SU-DHL-6 (cell line): ENCODE measurements around the gene MFSD1.

Source experiments
- H2AFZ ChIP-seq: fragments of 200-600 bp; sonication (generic); 2 replicates; pipeline ENCODE4 v1.6.1; 2014; ENCODE audit warnings: low read depth, mild to moderate bottlenecking, moderate library complexity, mixed read lengths, antibody characterized with exemption, low read length; ENCODE audit not compliant: severe bottlenecking
- H3F3A ChIP-seq: fragments of 200-600 bp; shearing (Covaris generic); 2 replicates; pipeline ENCODE4 v1.6.0; 2016; ENCODE audit warnings: antibody characterized with exemption, mild to moderate bottlenecking; ENCODE audit not compliant: insufficient read depth
- H3K27ac ChIP-seq: fragments of 200-600 bp; sonication (generic); 2 replicates; pipeline ENCODE4 v1.5.1; 2016; ENCODE audit warnings: low read depth, mild to moderate bottlenecking, low read length, moderate library complexity, mixed read lengths
- H3K27me3 ChIP-seq: fragments of 200-600 bp; sonication (generic), shearing (Covaris generic); 2 replicates; pipeline ENCODE4 v1.6.0; 2014; ENCODE audit warnings: mild to moderate bottlenecking, low read length
- H3K36me3 ChIP-seq: fragments of 200-600 bp; sonication (generic); 2 replicates; pipeline ENCODE4 v1.6.1; 2014; ENCODE audit warnings: mild to moderate bottlenecking, low read length, mixed read lengths
- H3K4me2 ChIP-seq: fragments of 300-600, 200-600 bp; shearing (Covaris generic), sonication (generic); 2 replicates; pipeline ENCODE4 v1.6.0; 2014; ENCODE audit warnings: low read length, low read depth, mild to moderate bottlenecking; ENCODE audit not compliant: poor library complexity, severe bottlenecking
- H3K4me3 ChIP-seq: fragments of 200-600 bp; sonication (generic); 2 replicates; pipeline ENCODE4 v1.5.1; 2014; ENCODE audit warnings: antibody characterized with exemption, low read length, mild to moderate bottlenecking, mixed read lengths; ENCODE audit not compliant: insufficient read depth, poor library complexity, severe bottlenecking
- H3K79me2 ChIP-seq: fragments of 200-600 bp; sonication (generic); 2 replicates; pipeline ENCODE4 v1.6.1; 2014; ENCODE audit warnings: mild to moderate bottlenecking, low read length, moderate library complexity; ENCODE audit not compliant: insufficient read depth
- H3K9ac ChIP-seq: fragments of 200-600 bp; sonication (generic); 2 replicates; pipeline ENCODE4 v1.7.0; 2014; ENCODE audit warnings: mild to moderate bottlenecking, low read length
- H3K9me2 ChIP-seq: fragments of 200-600 bp; sonication (generic); replicated peaks from 2 replicates; pipeline ENCODE4 v1.6.1; 2014; ENCODE audit warnings: low read length; ENCODE audit not compliant: insufficient read depth
- H3K9me3 ChIP-seq: fragments of 200-600 bp; sonication (generic); 2 replicates; pipeline ENCODE4 v1.6.1; 2014; ENCODE audit warnings: low read length, mixed read lengths; ENCODE audit not compliant: insufficient read depth
- H4K20me1 ChIP-seq: fragments of 200-600 bp; sonication (generic); 2 replicates; pipeline ENCODE4 v1.6.1; 2014; ENCODE audit warnings: low read depth, mild to moderate bottlenecking, antibody characterized with exemption, low read length, moderate library complexity, mixed read lengths
- CTCF ChIP-seq: fragments of 200-600 bp; sonication (generic); IDR thresholded peaks from one replicate; pipeline ENCODE4 v1.5.1; 2017; ENCODE audit warnings: antibody characterized with exemption, mild to moderate bottlenecking, low read length, moderate library complexity; ENCODE audit not compliant: insufficient read depth, poor library complexity, severe bottlenecking
- EZH2phosphoT487 ChIP-seq: fragments of 200-600 bp; sonication (generic), shearing (Covaris generic); conservative IDR thresholded peaks from 2 replicates; pipeline ENCODE4 v1.6.1; 2018; ENCODE audit warnings: mild to moderate bottlenecking, antibody characterized with exemption, low read length, moderate library complexity, mixed read lengths

Gene MFSD1

GRCh38 chr3:158808697-158809096, 6.8 kb downstream of the MFSD1 start:
- H3F3A ChIP-seq: no peaks in the 10 kb centered on the region; the same call in 1 of the 2 replicates
- TF ChIP-seq CTCF (no peak), EZH2phosphoT487 (no peak)
- no peak overlapping the region for H3K27ac ChIP-seq
- no peaks in the 10 kb centered on the region for H3K9me3 ChIP-seq
- peaks cover 43% of the 10 kb centered on the region; the same call in 1 of the 2 replicates for H3K36me3 ChIP-seq
- no peak overlapping the region for H3K4me2 ChIP-seq
- H3K9me2 ChIP-seq: no peaks in the 10 kb centered on the region
- no peak overlapping the region for H3K4me3 ChIP-seq
- H3K27me3 ChIP-seq: no peaks in the 10 kb centered on the region
- H3K79me2 ChIP-seq: peaks cover 26% of the 10 kb centered on the region
- no peak overlapping the region for H3K9ac ChIP-seq
- no peak overlapping the region for H2AFZ ChIP-seq
- no peaks in the 10 kb centered on the region for H4K20me1 ChIP-seq

GRCh38 chr3:158809642-158810041, 7.8 kb downstream of the MFSD1 start:
- H3K79me2 ChIP-seq: peaks cover 16% of the 10 kb centered on the region; the same call in 1 of the 2 replicates

GRCh38 chr3:158810823-158811724, 9.2 kb downstream of the MFSD1 start:
- Histone ChIP-seq H3F3A (no peaks in the 10 kb centered on the region), H3K9ac (no peak overlapping the region), H3K4me3 (no peak overlapping the region), H2AFZ (no peak overlapping the region), H3K27ac (no peak overlapping the region), H3K9me3 (no peaks in the 10 kb centered on the region), H4K20me1 (no peaks in the 10 kb centered on the region), H3K27me3 (no peaks in the 10 kb centered on the region), H3K36me3 (peaks cover 49% of the 10 kb centered on the region; the same call in 1 of the 2 replicates), H3K4me2 (no peak overlapping the region), H3K9me2 (no peaks in the 10 kb centered on the region), H3K79me2 (0 out of 2 replicates have a peak, but pooled peaks cover 2% of the 10 kb centered on the region)
- TF ChIP-seq CTCF: no peak

More at GRCh38 chr3:158809642-158810041, 7.8 kb downstream of the MFSD1 start:
- H3K36me3 ChIP-seq: peaks cover 48% of the 10 kb centered on the region; the same call in 1 of the 2 replicates
- no peak overlapping the region for H3K9ac ChIP-seq
- H3K27ac ChIP-seq: no peak overlapping the region
- no peaks in the 10 kb centered on the region; the same call in 1 of the 2 replicates for H3F3A ChIP-seq
- H3K9me3 ChIP-seq: no peaks in the 10 kb centered on the region
- no peak overlapping the region for H3K4me2 ChIP-seq
- no peak for TF ChIP-seq CTCF
- TF ChIP-seq EZH2phosphoT487: no peak
- no peaks in the 10 kb centered on the region for H3K27me3 ChIP-seq
- no peaks in the 10 kb centered on the region for H4K20me1 ChIP-seq
- H3K9me2 ChIP-seq: no peaks in the 10 kb centered on the region
- no peak overlapping the region for H2AFZ ChIP-seq
- H3K4me3 ChIP-seq: no peak overlapping the region
